ENCODE data around the gene TBX4.
"Not testable (repeated sequence)": the region's sequence is repeated elsewhere in the genome, so short reads cannot be mapped to it uniquely, and the experiment has no call there.

TBX4 gene

GRCh38 chr17:61423967-61424649 is 28.1 kb upstream of the TBX4 start:
- Histone ChIP-seq H3K9me3 (ENCODE audit: low read depth, low read length) (no peaks in the 10 kb centered on the region), H3K9ac (ENCODE audit: insufficient read length) (no peak overlapping the region), H3K4me3 (no peak overlapping the region), H3K27ac (no peak overlapping the region), H3K36me3 (ENCODE audit: insufficient read depth, low read length) (no peaks in the 10 kb centered on the region)
- no peak for DNase-seq (ENCODE audit: low read depth, low spot score)
- TF ChIP-seq FOXP2 (optimal IDR thresholded peaks at IDR 0.05; ENCODE audit: control extremely low read depth, extremely low read length, insufficient read depth) = no peak

- H3K4me3 ChIP-seq = no peak overlapping the region
- no peak overlapping the region for H3K27ac ChIP-seq
- no peaks in the 10 kb centered on the region for H3K36me3 ChIP-seq (ENCODE audit: insufficient read depth, low read length)
- no peaks in the 10 kb centered on the region for H3K9me3 ChIP-seq (ENCODE audit: low read depth, low read length)
- no peak for DNase-seq (ENCODE audit: low read depth, low spot score)
- no peak for TF ChIP-seq EZH2 (IDR thresholded peaks at IDR 0.05)
- TF ChIP-seq POLR2AphosphoS5 (IDR thresholded peaks at IDR 0.05; ENCODE audit: borderline replicate concordance, low read depth, low read length) = no peak
- no peak for TF ChIP-seq FOXP2 (optimal IDR thresholded peaks at IDR 0.05; ENCODE audit: control extremely low read depth, extremely low read length, insufficient read depth)
- no peak overlapping the region for H3K9ac ChIP-seq (ENCODE audit: insufficient read length)
These were observed 26.3 kb upstream of the TBX4 start for GRCh38 chr17:61425682-61426481.

DNA sequence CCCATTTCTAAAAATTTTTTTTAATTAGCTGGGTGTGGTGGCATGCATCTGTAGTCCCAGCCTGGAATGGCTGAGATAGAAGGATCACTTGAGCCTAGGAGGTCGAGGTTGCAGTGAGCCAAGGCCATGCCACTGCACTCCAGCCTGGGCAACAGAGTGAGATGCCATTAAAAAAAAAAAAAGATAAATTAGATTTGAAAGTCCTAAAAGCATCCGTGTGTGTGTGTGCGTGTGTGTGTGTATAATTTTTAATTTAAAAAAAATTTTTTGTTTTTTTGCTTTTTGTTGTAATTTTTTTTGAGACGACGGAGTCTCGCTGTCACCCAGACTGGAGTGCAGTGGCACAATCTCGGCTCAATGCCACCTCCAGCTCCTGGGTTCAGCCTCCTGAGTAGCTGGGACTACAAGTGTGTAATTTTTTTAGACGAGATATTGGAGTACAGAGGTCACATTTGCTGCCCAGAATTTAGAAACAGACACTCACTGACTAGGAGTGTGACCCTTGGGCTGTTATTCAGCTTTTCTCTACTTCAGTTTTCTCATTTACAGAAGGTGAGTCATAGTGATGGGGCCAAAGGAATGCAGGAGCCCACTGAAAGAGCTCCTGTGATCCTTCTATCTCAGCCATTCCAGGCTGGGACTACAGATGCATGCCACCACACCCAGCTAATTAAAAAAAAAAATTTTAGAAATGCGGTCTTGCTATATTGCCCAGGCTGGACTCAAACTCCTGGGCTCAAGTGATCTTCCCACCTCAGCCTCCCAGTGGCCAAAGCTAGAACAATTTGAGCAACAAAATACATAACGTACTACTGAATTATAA is 25.5 kb upstream of the TBX4 start:
- H3K36me3 ChIP-seq (ENCODE audit: insufficient read depth, low read length) = no peaks in the 10 kb centered on the region

GRCh38 chr17:61427567-61427966 is 24.7 kb upstream of the TBX4 start:
- Histone ChIP-seq H3K36me3 (ENCODE audit: insufficient read depth, low read length) (no peaks in the 10 kb centered on the region), H3K4me3 (no peak overlapping the region), H3K9me3 (ENCODE audit: low read depth, low read length) (no peaks in the 10 kb centered on the region), H3K9ac (ENCODE audit: insufficient read length) (no peak overlapping the region), H3K27ac (no peak overlapping the region)
- TF ChIP-seq EZH2 (IDR thresholded peaks at IDR 0.05) (no peak), POLR2AphosphoS5 (IDR thresholded peaks at IDR 0.05; ENCODE audit: borderline replicate concordance, low read depth, low read length) (no peak), FOXP2 (optimal IDR thresholded peaks at IDR 0.05; ENCODE audit: control extremely low read depth, extremely low read length, insufficient read depth) (no peak)
- no peak for DNase-seq (ENCODE audit: low read depth, low spot score)

More for the DNA sequence above, 25.5 kb upstream of the TBX4 start:
- Histone ChIP-seq H3K9me3 (ENCODE audit: low read depth, low read length) (no peaks in the 10 kb centered on the region), H3K4me3 (no peak overlapping the region), H3K27ac (no peak overlapping the region), H3K9ac (ENCODE audit: insufficient read length) (no peak overlapping the region)
- TF ChIP-seq EZH2 (IDR thresholded peaks at IDR 0.05) (no peak), POLR2AphosphoS5 (IDR thresholded peaks at IDR 0.05; ENCODE audit: borderline replicate concordance, low read depth, low read length) (no peak), FOXP2 (optimal IDR thresholded peaks at IDR 0.05; ENCODE audit: control extremely low read depth, extremely low read length, insufficient read depth) (no peak)
- DNase-seq (ENCODE audit: low read depth, low spot score) = no peak

DNA sequence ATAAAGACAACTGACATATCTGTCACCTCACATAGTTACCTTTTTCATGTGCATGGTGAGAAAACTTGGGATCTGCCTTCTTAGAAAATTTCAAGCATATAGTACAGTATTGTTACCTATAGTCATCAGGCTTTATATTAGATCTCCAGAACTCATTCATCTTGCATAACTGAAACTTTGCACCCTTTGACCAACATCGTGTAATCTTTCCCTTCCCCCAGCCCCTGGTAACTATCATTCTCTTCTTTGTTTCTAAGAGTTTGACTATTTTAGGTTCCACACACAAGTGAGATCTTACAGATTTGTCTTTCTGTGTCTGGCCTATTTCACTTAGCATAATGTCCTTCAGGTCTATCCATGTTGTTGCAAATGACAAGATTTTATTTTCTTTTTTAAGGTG is 22.9 kb upstream of the TBX4 start:
- no peak overlapping the region for H3K4me3 ChIP-seq
- no peak overlapping the region for H3K9ac ChIP-seq (ENCODE audit: insufficient read length)

GRCh38 chr17:61429831-61430230 is 22.4 kb upstream of the TBX4 start:
- H3K4me3 ChIP-seq; H3K36me3 ChIP-seq (ENCODE audit: insufficient read depth, low read length); H3K27ac ChIP-seq; DNase-seq (ENCODE audit: low read depth, low spot score); H3K9me3 ChIP-seq (ENCODE audit: low read depth, low read length); H3K9ac ChIP-seq (ENCODE audit: insufficient read length): not testable (repeated sequence)

More for the DNA sequence above, 22.9 kb upstream of the TBX4 start:
- no peak for TF ChIP-seq EZH2 (IDR thresholded peaks at IDR 0.05)
- TF ChIP-seq POLR2AphosphoS5 (IDR thresholded peaks at IDR 0.05; ENCODE audit: borderline replicate concordance, low read depth, low read length) = no peak
- TF ChIP-seq FOXP2 (optimal IDR thresholded peaks at IDR 0.05; ENCODE audit: control extremely low read depth, extremely low read length, insufficient read depth) = no peak
- no peak for DNase-seq (ENCODE audit: low read depth, low spot score)
- no peaks in the 10 kb centered on the region for H3K9me3 ChIP-seq (ENCODE audit: low read depth, low read length)
- no peaks in the 10 kb centered on the region for H3K36me3 ChIP-seq (ENCODE audit: insufficient read depth, low read length)
- H3K27ac ChIP-seq = no peak overlapping the region

DNA sequence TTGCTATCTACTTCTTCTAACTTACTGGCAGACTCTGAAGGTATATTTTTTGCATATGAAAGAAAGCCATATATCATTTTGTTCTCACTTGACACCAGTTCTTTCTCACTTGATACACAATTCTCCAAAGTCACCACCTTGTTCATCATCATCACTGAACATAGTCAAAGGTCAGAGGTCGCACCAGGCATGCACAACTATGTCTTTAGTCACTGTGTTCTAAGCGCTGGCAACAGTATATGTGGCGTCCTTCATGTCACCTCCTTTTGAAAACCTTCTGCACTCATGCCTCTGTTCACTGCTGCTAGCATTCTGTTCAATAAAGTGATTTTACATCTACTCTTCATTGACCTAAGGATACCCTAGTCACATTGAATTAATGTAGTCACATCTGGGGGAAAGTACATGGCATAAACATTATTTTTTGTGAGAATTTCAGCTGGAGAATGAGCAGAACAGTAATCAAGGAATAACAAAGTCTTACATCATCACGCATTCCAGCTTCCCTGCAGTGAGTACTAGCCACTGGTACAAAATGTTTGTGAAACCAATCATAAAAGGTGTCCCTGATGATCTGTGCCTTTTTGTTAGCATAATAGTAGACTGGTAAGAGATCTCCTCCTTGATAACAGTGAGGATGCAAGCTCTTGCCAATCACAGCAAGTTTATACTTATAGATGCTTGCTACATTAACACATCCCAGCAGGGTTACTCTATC is 20.5 kb upstream of the TBX4 start:
- TF ChIP-seq FOXP2 (optimal IDR thresholded peaks at IDR 0.05; ENCODE audit: control extremely low read depth, extremely low read length, insufficient read depth) (no peak), POLR2AphosphoS5 (IDR thresholded peaks at IDR 0.05; ENCODE audit: borderline replicate concordance, low read depth, low read length) (no peak), EZH2 (IDR thresholded peaks at IDR 0.05) (no peak)
- H3K9me3 ChIP-seq (ENCODE audit: low read depth, low read length) = peaks cover 8% of the 10 kb centered on the region; the same call in 1 of the 2 replicates
- no peak overlapping the region for H3K27ac ChIP-seq

GRCh38 chr17:61436273-61436672 is 15.9 kb upstream of the TBX4 start:
- no peak for DNase-seq (ENCODE audit: low read depth, low spot score)
- Histone ChIP-seq H3K4me3 (no peak overlapping the region), H3K36me3 (ENCODE audit: insufficient read depth, low read length) (no peaks in the 10 kb centered on the region), H3K9me3 (ENCODE audit: low read depth, low read length) (peaks cover 8% of the 10 kb centered on the region; the same call in 1 of the 2 replicates), H3K9ac (ENCODE audit: insufficient read length) (no peak overlapping the region), H3K27ac (no peak overlapping the region)
- TF ChIP-seq EZH2 (IDR thresholded peaks at IDR 0.05) (no peak), POLR2AphosphoS5 (IDR thresholded peaks at IDR 0.05; ENCODE audit: borderline replicate concordance, low read depth, low read length) (no peak), FOXP2 (optimal IDR thresholded peaks at IDR 0.05; ENCODE audit: control extremely low read depth, extremely low read length, insufficient read depth) (no peak)

More for the DNA sequence above, 20.5 kb upstream of the TBX4 start:
- DNase-seq (ENCODE audit: low read depth, low spot score) = no peak
- Histone ChIP-seq H3K9ac (ENCODE audit: insufficient read length) (no peak overlapping the region), H3K4me3 (no peak overlapping the region), H3K36me3 (ENCODE audit: insufficient read depth, low read length) (no peaks in the 10 kb centered on the region)
